ENCODE results near the gene KRT5.

- TF ChIP-seq CTCF (IDR thresholded peaks at IDR 0.05; ENCODE audit: poor library complexity) = no peak
- TF ChIP-seq EZH2 (IDR thresholded peaks at IDR 0.05; ENCODE audit: borderline replicate concordance) = no peak
Measured at GRCh38 chr12:52513736-52514135, 6.5 kb downstream of the KRT5 start.
